GM19452 (cell line): ENCODE measurements around the gene RDH13.
"Not testable (repeated sequence)": the region's sequence is repeated elsewhere in the genome, so short reads cannot be mapped to it uniquely, and the experiment has no call there.

Experiments
- ATAC-seq: cut with Tn5 transposase; IDR thresholded peaks from one replicate; pipeline ENCODE4 v1.9.1; 2021; ENCODE audit not compliant: unreplicated experiment

RDH13 gene

DNA sequence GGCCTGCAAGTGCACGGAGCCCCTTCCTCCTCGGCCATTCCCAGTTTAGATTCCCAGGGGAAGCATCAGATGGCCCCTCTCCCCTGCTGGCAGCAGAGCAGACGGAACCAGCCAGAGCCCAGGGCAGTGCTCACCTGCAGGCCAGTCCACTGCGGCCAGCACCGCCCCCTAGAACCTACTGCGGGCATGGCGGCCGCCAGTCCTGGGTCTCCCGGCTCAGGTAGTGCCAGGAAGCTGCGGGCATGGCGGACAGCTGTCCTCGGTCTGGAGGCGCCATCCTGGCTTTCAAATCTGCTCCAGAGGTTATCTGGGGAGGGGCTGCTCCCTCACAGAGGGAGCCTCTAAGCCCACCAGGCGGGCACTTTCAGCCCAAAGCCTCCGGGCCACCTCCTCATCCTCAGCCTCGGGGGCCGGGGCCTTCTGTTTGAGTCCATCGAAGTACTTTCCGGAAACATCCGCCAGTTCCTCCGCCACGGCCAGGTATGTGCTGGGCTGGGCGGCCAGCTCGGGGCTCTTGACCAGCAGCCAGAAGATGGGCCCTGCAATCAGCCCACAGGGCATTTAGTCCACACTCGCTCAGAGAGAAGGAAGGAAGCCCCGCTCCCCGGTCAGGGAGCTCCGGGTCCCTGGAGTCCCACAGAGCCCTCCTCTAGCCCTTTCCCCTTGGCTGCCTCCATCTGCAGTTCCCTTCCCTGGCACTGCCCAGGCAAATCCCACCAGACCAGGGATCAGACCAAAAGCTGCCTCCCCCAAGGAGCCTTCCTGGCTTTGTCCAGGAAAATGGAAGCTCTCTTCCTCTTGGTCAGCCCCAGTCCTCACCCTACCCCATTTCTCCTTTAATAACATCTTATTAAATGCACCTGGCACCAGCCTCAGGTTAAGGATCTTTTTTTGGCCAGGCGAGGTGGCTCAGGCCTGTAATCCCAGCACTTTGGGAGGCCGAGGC lies 17.9 kb downstream of the RDH13 start:
- ATAC-seq, result no peak

DNA sequence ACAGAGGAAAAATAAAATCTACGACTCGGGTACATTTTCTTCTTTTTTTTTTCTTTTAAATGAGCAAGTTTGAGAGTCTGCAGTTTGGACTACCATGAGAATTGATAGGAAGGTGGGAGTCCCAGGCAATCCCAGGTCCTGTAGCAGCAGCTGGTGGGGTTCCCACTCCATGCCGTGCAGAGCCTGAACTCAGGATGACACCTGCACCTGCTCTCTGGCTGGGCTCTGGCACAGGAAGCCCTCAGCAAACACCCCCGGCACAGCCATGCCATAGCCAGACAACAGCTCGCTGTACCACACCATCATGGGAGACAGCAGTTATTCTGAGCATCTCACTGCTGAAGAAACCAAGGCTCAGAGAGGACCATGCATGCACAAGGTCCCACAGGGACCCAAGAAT lies 18.7 kb downstream of the RDH13 start:
- no peak for ATAC-seq

DNA sequence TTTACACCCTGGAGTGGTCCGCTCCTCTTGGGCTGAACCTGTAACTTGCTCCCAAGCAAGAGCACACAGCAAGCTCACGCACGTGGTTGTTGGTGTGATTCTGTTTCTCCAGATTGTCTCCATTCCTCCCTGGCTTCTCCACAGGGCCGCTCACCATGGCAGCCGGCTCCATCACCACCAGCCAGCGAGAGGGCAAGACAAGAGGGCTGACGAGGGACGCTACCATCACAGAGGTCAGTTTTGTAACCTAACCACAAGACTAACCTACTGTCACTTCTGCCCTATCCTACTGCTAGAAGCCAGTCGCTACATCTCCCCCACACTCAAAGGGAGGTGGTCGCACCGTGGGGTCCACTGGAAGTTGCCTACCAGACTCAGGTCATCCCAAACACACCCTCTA lies 20.3 kb downstream of the RDH13 start:
- no peak for ATAC-seq

DNA sequence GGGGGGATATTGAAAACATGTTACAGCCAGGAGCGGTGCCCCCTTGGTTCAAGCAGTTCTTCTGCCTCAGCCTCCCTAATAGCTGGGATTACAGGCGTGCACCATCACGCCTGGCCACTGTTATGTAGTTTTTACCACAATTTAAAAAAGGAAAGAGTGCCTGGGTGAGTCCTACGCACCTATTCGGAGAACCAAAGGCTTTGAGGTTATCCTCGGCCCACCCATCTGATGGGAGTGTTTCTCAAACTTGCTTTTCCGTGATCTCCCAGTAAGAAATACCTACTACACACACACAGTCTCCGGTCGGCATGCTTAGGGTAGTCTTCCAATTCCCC lies 20.6 kb downstream of the RDH13 start:
- no peak for ATAC-seq

DNA sequence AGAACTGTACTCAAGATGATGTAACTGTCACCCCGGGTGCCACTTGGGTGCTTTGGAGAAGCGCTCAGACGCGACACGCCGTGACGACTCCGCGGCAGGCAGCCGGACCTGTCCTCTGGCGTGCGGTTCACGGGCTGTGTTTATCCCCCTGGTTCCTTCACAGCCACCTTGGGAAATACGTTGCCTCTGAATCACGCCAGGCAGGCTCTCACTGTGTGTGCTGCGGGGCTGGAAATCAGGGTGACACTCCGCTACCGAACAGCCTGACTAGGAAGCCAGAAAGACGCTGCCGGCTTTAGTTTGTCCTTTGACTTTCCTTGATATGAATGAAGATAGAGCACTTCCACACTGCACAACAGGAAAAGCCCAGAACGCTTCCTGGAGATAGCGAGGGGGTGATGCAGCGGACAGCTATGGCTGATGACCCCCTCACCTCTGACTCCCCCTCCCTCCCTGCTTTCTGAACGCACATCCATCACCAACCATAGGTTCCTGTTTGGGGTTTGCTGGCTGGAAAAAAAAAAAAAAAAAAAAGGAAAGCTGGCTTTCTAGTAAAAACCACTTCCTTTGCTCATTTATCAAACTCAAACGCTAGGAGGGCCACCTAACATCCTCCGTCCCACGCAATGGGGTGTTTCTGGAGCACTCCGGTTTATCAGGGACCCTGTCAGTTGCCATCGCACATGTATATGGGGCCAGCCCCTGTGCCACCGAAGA lies 21.2 kb downstream of the RDH13 start:
- no peak for ATAC-seq

DNA sequence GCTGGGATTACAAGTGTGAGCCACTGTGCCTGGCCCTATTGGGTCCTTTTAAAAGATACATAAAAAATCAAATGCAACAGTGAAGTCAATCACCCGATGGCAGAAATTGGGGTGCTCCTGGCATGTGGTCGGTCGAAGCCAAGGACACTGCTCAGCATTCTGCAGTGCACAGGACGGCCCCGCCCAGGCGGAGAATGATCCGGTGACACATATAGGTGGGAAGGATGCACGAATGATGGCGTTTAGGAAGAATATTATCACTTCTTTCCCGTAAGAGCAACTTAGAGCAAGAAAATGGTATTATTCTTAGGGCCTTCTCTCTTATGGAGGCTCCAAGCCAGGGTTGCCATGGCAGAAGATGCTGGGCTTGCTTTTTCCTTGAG lies 21.7 kb downstream of the RDH13 start:
- no peak for ATAC-seq

DNA sequence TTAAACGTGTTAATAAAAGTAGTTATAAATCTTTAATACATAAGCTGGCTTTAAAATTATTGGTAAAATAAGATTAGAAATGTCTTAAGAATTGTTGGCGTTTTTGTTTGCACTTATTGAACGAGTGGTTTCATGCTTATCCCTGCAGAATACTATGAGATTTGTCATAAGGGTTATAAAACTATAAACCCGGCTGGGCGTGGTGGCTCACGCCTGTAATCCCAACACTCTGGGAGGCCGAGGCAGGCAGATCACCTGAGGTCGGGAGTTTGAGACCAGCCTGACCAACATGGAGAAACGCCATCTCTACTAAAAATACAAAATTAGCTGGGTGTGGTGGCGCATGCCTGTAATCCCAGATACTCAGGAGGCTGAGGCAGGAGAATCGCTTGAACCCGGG lies 22.3 kb downstream of the RDH13 start:
- ATAC-seq, result not testable (repeated sequence)

DNA sequence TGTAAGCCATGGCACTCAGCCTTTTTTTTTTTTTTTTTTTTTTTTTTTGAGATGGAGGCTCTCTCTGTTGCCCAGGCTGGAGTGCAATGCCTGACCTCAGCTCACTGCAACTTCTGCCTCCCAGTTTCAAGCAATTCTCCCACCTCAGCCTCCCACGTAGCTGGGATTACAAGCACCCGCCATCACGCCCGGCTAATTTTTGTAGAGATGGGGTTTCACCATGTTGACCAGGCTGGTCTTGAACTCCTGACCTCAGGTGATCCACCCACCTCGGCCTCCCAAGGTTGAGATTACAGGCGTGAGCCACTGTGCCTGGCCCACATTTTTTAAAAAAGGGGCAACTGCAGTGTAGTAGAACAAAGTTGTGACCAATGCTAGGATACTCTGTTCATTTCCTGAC lies 25.3 kb downstream of the RDH13 start:
- ATAC-seq, result not testable (repeated sequence)

DNA sequence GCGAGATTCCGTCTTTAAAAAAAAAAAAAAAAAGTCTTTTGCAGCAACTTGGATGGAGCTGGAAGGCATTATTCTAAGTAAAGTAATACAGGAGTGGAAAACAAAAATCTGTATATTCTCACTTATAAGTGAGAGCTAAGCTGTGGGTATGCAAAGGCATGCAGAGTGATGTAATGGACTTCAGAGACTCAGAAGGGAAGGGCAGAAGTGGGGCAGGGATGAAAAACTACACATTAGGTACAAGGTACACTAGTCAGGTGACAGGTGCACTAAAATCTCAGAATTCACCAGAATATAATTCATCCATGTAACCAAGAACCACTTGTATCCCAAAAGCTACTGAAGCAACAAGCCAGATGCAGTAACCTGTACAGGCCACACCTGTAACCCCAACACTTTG lies 26.9 kb downstream of the RDH13 start:
- ATAC-seq, result no peak

DNA sequence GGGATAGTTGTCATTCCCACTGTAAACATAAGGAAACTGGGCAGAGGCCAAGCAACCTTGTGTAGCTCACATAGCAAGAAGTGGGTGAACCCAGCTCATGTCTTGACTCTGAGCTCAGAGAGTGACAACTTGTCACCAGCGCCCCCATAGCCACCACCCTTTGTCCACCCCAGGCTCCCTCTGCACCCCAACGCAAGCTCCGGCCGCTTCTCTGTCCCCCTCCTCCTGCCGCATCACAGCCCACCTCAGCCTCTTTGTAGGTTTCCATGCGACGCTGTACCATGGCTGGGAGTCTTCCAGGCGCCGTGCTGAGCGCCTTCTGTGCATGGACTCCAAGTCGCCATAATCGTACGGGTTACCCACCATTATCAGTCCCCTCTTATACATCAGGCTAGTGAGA lies 28.2 kb downstream of the RDH13 start:
- ATAC-seq, result no peak

DNA sequence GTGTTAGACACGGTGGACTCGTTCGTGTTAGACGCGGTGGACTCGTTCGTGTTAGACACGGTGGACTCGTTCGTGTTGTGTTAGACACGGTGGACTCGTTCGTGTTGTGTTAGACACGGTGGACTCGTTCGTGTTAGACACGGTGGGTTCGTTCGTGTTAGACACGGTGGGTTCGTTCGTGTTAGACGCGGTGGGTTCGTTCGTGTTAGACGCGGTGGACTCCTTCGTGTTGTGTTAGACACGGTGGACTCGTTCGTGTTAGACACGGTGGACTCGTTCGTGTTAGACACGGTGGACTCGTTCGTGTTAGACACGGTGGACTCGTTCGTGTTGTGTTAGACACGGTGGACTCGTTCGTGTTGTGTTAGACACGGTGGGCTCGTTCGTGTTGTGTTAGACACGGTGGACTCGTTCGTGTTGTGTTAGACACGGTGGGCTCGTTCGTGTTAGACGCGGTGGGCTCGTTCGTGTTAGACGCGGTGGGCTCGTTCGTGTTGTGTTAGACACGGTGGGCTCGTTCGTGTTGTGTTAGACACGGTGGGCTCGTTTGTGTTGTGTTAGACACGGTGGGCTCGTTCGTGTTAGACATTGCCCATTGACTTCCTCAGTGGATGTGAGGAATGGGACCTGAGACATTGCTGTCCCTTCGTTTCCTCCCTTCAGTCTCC lies 29.8 kb downstream of the RDH13 start:
- ATAC-seq, result not testable (repeated sequence)

DNA sequence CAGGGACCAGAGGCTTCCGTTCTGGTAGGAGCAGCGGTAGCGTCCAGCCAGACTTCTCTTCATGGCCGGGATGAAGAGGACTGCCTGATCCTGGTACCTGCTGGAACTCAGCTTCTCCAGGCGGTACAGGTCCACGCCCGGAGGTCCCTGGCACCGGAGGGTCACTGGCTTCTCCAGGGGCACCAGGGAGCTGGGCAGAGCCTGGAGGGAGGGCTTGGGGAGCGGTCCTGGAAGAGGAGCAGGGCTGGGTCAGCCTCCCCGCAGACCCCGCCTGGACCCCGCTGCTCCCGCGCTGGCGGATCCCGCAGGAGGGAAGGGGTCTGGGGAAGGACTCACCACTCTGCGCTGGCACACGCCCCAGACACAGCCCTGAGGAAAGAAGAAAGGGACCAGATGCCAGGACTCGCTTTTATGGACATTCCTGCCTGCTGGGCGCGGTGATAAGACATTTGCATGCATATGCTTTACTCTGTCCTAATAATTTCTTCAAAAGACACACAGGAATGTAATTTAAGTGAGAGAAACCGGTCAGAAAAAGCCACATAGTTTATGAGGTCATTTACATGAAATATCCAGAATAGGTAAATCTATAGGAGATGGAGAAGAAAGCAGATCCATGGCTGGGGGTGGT lies 30.7 kb downstream of the RDH13 start:
- no peak for ATAC-seq

DNA sequence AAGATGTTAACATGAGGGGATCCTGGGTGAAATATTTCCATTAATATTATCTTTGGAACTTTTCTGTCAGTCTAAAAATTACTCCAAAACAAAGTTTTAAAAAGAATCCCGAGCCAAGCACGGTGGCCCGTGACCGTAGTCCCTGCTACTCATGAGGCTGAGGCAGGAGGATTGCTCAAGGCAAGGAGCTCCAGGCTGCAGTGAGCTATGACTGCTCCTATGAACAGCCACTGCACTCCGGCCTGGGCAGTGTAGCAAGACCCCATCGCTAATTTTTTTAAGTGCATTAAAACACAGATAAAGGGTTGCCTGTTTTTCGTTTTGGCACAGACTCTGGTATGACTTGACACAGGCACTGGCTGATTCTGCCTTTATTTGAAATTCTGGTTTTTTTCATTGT lies 31.8 kb downstream of the RDH13 start:
- ATAC-seq, result no peak

DNA sequence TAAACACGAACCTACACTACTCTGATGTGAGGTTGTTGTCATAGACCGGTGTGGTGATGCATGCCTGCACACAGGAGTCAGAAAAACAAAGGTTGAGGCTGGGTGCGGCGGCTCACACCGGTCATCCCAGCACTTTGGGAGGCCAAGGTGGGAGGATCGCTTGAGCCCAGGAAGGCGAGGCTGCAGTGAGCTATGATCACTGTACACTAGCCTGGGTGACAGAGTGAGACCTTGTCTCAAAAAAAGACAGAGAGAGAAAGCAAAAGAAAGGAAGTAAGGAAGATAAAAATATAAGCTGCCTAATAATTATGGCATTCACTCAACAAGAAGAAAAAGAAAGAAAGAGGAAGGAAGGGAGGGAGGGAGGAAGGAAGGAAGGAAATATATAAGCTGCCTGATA lies 34.2 kb downstream of the RDH13 start:
- ATAC-seq, result no peak

DNA sequence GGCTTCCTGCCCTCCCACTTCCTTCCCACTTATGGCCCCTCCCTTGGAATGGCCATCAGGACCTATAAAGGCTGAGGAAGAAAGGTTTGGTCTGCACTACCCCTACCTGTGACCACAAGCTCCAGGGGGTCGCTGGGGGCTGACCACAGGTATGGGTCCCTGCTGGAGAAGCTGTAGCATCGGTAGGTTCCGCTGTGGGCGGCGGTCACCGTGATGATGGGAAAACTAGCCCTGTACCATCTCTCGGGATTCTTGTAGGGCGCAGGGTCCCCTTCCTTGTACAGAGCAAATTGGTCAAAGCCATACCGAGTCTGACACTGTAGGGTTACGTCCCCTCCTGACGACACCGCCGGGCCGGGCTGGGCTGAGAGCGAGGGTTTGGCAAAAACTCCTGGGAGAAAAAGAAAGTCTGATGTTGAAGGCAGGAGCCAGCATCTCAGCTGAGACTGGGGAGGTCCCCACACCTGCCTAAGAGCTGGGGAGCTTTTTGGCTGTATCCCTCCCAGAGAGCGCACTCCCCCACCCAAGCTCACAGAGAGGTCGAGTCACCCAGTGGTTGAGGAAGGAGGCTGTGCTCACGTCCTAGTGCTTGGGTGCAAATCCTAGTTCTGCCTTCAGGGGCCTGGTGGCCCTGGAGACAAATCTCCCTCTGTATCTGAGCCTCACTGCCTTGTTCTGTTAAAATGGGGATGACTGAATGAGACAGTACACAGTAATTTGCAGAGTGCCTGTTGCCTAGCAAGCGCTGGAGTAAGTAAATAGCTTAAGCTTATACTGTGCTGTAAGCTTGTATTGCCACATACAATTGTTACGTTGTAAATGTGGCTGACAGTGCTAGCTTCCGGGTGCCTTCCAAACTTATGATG lies 35.2 kb downstream of the RDH13 start:
- ATAC-seq, result no peak

DNA sequence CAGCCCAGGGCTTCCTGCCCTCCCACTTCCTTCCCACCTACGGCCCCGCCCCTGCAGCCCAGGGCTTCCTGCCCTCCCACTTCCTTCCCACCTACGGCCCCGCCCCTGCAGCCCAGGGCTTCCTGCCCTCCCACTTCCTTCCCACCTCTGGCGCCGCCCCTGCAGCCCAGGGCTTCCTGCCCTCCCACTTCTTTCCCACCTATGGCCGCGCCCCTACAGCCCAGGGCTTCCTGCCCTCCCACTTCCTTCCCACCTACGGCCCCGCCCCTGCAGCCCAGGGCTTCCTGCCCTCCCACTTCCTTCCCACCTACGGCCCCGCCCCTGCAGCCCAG lies 35.8 kb downstream of the RDH13 start:
- not testable (repeated sequence) for ATAC-seq

DNA sequence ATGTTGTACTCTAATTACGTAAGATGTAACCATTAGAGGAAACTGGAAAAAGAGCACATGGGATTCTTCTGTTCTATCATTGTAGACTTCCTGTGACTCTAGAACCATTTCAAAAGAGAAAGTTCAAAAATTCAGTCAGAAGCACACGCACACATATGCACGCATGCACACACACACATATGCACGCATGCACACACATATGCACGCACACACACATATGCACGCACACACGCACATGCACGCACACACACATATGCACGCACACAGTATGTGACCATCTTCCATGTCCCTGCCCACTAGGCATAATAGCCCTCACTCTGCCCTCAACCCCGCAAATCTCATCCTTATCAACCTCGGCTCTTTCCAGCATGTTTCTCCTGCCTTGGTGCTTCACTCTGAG lies 38.8 kb downstream of the RDH13 start:
- ATAC-seq, result no peak

DNA sequence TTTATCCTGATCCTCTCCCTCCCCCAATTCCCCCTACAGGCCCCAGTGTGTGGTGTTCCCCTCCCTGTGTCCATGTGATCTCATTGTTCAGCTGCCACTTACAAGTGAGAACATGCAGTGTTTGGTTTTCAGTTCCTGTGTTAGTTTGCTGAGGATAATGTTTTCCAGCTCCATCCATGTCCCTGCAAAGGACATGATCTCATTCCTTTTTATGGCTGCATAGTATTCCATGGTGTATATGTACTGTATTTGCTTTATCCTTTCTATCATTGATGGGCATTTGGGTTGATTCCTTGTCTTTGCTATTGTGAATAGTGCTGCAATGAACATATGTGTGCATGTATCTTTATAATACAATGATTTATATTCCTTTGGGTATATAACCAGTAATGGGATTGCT lies 42.6 kb downstream of the RDH13 start:
- ATAC-seq, result not testable (repeated sequence)

DNA sequence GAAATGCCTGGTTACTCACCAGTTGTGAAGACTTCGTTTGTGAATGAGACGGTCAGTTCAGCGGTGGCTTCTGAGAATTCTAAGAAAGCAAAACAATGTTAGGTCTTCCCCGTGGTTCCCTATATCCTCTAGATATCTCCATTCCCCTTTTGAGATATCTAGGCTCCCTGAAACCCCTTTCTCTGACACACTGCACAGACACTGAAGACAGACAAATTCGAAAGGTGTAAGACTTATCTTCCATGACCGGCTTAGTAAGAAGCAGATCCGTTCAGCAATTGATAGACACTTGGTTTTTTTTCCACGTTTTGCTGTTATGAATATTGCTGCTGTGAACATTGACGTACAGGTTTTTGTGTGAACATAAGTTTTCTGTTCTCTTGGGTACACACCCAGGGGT lies 44.3 kb downstream of the RDH13 start:
- no peak for ATAC-seq

DNA sequence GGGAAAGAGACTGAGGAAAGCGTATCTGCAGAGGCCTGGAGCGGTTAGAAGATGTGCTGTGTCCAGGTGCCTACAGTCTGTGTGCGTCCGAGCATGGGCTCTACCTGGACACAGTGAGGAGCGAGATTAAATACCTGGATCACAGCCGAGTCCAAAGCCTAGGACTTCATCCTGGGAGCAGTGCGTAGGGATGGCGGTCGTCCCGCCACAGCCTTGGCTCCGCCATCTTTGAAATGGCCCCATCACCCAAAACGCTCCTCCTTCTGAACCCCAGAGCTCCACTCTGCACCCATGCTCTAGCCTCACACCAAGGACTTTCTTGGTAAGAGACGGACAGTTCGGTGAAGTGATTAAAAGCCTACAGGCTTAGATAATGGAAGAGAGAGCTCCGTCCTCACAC lies 44.7 kb downstream of the RDH13 start:
- ATAC-seq, result no peak

DNA sequence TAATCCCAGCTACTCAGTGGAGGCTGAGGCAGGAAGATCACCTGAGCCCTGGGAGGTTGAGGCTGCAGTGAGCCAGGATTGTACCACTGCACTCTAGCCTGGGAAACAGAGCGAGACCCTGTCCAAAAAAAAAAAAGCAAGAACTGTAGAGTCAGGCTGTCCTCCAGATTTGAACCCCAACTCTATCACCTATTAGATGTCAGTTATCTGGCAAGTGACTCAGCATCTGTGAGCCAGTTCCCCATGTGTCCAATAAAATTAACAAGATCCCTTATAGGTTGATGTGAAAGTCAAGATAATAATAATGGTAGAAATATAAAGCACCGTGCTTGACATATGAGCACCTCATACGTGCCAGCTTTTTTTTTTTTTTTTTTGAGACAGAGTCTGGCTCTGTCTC lies 46.9 kb downstream of the RDH13 start:
- ATAC-seq, result no peak
